HG03135 (cell line): ENCODE results near the gene UBE2QL1.
A peak's percentile ranks its signal among the peaks of the same experiment; 100 is the strongest.

ENCODE experiments used
- ATAC-seq: cut with Tn5 transposase; IDR thresholded peaks from one replicate; pipeline ENCODE4 v1.9.1; 2021; ENCODE audit warnings: mild to moderate bottlenecking, moderate library complexity; ENCODE audit not compliant: unreplicated experiment

The UBE2QL1 gene

DNA sequence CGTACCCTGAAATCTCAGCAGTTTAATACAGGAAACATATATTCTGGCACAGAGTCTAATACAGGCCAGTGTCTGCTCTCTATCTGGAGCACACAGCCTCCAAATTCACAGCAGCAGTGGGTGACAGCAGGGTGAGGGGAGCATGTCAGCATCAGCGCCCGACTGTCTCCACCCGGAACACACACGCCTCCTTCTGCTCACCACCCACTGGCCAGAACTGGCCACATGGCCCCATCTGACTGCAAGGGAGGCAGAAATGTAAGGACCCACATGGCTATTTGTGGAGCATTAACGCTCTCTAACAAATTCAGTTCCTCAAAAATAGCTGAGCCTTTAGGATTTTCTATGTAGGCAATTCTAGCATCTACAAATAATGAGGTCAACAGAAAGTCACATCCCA lies 24.6 kb downstream of the UBE2QL1 start:
- ATAC-seq, result no peak

DNA sequence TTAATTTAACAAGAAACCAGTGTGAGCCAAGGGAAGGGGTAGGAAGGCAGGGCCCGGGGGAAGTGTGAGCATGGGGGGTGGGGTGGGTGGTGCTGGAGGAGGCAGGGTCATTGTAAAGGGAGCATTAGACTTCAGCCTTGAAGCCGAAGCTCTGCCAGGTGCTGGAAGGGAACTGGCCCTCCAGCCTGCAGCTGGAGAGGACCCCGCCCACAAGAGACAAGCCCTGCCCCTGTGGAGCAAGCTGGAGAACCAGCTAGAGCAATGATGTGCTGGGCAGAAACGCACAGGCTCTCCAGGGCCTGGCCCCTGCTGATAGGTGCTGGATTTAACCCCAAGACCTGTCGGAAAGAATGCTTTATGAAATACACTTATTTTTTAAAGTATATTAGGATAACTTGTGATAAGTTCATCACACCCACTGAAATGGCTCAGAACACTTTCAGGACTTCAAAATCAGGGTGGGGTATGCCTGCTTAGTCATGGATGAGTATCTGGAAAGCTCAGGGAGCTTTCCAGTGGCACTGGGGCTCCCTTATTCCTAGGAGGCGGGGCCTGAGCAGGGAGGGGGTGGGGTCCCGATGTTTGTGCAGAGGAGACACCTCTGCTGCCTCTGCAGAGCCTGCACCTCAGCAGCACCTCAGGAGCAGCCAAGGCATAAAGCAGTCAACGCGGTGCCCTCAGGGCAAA lies 27.1 kb downstream of the UBE2QL1 start:
- no peak for ATAC-seq

DNA sequence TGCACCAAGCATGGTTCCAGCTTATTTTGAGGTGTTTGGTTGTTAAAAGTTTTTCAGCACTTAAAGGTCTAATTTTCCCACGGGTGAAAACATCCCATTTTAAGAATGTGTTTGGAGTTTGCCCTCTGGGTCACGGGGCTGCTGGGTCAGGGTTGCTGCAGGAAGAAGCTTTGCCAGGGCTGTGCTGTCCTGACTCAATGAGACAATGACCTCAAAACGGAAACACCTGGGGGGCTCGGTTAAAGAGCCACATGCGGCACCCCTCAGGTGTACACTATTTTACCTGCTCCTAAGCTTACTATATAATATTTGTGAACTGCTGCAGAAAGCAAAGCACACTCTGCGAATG lies 27.6 kb downstream of the UBE2QL1 start:
- no peak for ATAC-seq

DNA sequence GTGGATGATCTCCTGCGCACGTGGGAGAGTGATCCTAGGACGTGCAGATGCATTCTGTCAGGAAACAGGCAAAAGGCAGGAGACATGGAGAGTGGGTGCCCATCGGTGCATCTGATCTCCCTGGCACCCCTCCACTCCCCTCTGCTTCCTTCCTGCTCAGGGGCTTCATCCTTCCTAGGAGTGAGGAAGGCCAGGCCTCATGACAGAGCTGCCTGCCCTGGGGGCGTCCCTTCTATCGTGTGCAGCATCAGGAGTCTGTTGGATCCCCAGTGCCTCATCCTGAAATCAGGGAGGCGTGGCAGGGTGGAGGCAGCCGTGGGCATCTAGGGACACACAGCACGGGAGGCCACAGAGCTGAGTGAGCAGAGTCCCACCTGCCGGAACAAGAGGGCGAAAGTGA lies 30.1 kb downstream of the UBE2QL1 start:
- ATAC-seq, result no peak

DNA sequence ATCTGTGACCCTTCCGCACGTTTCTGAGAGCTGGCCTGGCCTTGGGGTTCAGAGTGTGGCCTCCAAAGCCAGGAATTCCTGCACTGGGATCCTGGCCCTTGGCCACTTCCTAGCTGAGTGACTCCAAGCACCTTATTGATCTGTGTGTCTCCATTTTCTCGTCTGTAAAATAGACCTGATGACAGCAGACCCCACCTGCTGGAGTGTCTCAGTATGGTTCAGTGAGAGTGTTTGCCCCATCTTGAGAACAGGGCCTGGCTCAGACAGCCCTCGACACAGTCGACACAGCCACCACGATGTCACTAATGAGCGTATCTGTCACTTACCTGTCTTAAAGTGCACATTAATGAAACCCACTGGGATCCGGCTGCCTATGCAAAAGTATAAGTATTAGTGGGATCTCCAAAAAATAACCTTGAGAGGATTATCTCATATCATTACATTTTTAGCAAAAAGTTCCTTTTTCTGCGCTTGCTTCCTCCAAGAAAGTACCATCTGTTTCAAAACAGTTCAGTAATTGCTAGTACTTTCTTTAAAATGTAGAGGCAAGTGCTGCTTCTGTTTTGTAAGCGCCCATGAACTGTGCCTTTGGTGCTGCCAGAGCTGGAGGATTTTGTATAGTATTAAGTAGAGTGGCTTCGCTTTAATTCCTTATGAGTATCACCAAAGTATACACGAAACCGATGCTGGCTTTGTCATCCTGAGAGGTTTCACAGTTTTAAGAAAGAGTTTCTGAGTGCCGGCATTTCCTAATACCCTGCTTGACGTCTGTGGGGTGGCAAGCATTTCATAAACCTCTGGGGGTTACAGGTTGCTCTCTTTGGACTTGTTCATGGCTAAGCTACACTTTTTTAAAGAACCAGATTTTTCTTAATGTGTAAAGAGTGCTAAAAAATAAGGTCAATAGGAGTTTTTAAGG lies 31.7 kb downstream of the UBE2QL1 start:
- ATAC-seq, result peak; percentile 26

DNA sequence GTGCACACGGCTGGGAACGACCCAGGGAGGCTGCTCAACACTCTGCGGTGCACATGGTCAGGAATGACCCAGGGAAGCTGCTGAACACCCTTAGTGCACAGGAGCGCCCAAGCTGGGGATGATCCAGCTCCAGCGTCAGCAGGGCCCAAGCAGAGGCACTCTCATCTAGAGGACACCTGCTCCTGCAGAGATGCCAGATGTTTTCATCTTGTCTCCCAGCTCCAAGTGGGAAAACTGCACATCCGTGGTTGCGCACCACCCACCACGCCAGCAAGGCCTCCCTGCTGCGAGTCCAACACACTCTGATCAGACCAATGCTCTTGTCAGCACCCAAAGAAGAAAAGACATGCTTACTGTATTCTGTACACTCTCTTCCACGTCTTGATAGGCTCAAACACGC lies 34.1 kb downstream of the UBE2QL1 start:
- no peak for ATAC-seq

DNA sequence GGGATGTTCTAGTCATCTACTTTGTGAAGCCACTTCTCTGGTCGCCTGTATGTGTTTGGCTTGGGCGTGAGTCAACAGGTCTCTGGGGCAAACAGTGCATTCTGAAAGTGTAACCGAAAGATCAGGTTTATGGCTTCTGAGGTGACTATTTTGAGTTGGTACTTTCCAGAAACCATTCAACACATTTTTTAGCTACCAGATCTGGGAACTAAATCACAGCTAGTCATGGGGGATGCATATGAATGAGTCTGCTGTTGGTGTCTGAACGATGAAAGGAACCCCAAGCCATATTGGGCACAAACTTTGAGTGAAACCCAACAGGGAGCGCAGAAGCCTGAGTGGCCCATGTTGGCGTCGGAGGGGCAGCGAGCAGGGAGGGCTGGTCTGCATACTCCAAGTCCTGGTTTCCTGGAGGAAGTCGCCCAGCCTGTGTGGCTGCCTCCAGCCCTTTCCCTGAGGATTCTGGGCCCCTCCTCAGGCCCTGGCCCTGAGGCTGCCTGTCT lies 35.3 kb downstream of the UBE2QL1 start:
- ATAC-seq, result peak; percentile 94

DNA sequence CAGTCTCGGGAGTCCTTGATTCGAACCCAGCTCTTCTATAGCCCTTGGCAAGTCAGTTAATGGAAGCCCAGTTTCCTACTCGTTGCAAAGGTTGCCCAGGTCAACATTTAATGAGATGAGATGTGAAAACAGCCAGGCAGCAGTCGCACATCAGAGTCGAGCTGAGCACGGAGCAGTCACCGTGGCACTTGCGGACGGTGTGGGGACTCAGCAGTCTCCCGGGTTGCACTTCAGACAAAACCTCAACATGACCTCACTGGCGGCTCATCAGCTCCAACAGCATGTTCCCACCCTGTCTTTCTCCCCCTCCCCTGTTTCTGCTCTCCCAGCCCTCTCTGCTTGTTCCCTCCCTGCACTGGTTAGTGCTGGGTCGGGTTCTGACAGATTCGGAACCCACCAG lies 35.8 kb downstream of the UBE2QL1 start:
- ATAC-seq, result no peak

DNA sequence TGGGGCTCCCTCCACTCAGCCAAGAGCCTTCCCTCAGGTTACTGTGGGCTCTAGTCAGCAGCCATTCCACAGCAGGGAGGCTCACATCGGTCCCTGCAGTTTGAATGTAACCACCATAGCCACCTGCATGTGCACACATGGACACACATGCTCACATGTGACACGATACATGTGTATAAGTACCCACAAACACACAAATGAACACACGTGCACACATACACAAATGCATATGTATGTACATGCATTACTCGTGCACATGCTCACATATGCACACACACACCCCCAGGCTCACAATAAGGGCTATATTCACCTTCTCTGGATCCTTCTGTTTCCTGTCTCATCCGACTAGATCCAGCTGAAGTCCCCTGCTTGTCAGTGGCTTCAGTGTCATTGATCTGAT lies 36.2 kb downstream of the UBE2QL1 start:
- no peak for ATAC-seq

DNA sequence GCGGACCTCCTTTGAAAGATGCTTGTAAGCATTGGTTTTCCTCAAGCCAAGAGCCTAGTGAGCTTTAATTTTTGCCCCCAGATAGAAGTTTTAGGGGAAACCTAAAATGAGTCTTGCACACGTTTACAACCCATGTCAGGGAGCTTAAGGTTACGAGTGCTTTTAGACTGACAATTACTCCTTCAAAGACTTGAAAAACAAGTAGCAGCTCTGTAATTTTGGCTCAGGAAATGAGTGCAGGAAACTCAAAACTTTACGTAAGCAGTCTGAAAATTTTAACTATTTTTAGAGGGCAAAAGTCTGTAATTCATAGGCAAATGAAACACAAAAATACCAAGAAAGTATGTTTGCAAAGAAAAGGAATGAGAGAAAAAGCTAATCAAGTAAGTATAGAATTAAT lies 36.8 kb downstream of the UBE2QL1 start:
- no peak for ATAC-seq

DNA sequence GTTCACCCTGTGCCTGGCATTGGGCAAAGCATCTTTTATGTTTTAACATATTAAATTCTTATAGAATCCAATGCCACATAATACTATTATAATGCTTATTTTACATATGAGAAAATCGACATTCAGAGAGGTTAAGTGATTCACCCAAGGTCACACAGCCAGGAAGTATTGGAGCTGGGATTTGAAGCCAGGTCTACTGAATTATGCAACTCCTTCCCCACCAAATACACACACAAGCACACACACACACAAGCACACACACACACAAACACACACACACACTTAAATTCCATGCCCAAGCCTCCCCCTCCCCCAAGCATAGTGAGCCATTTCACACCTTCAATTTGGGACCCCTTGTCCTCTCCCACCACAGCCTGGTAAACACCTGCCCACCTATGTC lies 37.4 kb downstream of the UBE2QL1 start:
- no peak for ATAC-seq

DNA sequence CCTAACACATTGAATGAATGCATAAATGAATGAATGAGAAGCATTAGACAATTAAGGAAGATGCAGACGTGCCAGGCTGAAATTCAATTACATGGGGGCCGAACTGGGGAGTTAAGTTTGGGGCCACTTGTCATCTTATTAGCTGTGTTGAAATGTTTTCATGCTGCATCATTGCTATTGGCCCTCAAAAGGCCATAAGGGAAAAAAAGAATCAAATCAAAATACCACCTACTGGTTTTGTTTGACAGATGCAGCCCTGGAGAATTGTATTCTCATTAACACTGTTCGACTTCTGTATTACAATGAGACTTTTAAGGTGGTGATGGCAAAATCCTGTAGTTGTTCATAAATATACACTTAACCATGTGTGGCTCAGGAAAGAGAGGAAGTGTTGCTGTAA lies 38.4 kb downstream of the UBE2QL1 start:
- no peak for ATAC-seq

DNA sequence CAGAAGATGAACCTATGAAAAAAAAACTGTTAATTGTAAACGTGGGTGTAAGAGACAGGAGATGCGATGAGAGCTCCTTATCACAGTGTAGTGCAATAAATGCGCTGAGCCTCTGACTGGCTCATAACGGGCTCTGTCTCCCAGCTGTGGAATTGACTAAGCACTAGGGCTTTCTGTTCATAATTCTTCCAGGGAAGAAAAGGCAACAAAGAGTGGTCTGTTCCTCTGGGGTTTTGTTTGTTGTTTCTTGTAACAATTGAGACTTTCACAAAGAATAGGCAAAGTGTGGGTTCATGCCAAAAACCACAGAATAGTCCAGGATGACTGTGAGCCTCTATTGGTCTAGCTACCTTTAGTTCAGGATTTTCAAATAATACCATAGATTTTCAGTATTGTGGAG lies 39.4 kb downstream of the UBE2QL1 start:
- no peak for ATAC-seq

DNA sequence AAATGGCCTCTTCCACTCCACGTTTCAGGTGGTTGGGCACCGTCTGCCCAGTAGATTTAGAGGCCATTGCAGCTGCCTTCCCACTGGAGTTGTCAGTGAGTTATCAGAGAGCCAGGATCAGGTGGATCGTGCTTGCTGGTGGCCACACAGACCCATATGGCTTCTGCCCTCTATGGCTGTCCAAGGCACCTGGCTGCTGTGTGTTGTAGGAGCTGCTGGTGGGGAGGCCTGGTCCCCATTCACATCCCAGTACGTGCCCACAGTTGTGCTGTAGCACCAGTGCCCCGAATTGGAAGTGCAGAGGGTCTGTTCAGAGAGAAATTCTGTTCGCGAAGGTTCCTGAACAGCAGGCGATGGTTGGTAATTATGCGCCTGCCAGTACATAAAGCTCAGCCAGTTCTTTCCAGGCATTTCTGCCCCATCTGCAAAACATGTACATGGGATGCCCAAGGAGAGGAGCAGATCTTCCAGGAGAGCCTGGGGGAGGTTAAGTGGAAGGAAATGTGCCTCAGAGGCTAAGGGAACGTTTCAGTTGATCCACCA lies 41.1 kb downstream of the UBE2QL1 start:
- ATAC-seq, result no peak

DNA sequence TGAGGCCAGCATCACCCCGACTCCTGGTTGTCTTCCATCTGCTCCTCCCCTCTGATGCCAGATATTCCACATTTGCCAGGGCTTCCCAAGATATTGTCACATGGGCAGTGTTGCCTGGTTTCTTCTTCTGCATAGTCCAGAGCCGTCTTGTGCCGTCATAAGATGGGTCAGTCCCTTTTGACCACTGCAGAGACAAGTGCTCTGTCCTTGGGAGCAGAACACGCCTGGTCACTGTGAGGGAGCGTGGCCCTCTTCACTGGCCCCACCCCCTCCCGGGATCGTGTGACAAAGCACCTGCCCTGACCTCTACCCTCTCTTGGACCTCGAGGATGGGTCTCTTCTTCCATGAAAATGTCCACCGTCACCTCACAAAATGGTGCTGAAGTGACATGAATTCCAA lies 41.6 kb downstream of the UBE2QL1 start:
- no peak for ATAC-seq

DNA sequence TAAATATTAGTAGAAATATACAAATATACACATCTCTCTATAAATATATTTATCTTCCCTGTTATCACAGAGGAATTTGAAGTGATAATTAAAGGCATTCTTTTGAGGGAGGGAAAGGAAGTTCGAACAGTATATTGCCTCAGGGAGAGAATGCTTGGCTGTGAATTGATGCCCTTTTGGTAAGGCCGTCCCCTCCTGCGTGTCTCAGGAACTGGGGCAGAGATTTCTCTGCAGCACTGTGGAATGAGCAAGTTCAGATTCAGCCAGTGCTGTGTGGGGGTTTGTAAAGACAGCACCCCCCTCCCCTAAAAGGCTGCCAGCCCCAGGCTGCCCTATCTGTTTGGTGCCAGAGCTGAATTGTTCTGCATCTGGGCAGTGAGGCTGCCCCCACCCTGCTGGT lies 42.0 kb downstream of the UBE2QL1 start:
- no peak for ATAC-seq

DNA sequence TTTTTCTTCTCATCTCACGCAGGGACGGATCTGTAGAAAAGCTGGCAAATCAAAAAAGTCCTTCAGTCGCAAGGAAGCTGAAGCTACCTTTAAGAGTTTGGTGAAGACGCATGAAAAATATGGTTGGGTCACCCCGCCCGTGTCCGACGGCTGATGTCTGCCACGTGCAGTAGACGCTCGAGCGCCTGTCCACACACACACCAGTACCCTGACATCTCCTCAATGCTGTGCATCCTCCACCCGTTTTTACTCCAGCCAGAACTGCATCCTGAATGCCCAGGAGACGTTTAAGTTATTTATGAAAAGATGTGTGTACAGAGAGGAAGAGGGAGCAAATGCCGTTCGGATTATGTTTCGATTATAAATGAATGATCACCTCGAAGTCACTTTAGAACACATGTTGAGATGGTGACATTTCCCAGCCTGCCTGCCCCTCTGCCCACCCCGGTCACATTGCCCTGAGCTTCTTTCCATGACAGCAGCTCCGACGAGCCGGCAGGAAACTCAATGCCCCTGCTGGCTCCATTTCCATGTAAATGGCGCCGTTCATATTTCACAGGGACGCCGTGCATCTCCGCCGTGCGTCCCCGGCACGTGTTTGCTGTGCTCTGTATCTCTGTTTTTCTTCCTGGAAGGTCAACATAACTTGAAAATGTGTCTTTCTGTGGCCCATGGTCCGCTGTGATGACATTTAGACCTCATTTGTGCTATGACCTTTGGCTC lies 42.7 kb downstream of the UBE2QL1 start:
- ATAC-seq, result no peak

DNA sequence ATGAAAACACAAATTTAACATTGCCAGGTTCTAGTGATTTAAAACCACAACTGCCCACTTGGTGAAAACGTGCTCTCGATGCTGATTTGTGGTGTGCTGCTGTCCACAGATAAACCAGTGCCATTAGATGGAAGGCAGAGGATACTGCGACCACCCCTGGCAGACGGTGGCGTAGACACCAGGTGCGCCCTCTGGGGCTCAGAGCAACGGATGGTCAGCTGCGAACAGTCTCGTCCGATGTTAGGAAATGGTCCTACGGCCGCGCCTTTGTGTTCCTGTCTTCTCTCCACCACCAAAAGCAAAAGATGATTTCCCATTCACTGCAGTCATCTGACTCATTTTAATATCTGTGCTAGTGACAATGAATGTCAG lies 43.2 kb downstream of the UBE2QL1 start:
- ATAC-seq, result no peak

DNA sequence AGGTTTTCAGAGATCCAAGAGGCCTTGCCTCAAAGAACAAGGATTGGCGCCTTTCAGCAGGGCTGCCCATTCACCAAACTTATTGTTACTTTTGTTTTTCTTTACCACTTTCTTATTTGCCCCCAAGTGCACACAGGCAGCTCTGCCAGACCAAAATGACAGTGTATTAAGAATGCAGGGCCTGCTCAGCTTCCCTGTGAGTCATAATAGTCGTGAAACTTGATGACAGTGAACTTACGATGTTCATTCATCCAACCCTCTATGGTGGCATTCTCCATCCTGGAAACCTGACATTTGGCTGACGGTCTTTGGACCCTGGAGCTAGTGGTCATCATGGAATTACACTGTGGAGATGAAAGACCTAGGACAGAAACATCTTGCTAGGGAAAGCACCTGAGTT lies 44.3 kb downstream of the UBE2QL1 start:
- ATAC-seq, result no peak

DNA sequence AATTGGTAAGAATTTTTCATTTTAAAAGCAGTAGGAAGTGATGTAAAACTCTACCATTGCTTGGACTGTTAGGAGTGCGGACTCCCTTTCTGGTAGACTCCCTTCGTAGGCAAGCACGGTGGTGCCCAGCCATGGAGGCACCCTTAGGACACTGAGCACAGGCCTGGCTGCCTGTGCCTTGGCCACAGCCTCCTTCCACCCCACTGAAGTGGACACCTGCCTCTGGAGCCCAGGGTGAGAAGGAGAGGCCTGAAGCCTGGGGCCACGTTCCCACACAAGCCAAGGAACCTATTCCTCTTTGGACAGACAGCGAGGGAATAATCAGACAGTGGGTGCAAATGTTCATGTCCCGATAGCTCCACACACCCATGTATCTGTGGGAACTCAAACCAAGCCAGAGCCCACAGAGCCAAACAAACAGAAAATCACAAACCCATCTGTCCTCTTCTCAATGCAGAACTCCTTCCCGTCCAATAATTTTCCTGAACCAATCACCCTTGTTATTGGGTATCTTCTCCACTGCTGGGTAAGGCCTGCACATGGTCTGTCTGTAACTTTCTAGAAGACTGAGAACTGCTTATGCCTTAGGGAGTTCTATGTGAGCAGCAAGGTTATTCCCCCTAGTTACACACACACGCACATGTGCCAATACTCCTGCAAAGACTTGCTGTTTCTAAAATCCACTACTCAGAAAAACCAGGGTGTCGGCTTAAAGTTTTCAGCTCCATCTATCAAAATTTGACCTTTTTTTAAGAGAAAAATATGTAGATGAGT lies 45.2 kb downstream of the UBE2QL1 start:
- no peak for ATAC-seq

DNA sequence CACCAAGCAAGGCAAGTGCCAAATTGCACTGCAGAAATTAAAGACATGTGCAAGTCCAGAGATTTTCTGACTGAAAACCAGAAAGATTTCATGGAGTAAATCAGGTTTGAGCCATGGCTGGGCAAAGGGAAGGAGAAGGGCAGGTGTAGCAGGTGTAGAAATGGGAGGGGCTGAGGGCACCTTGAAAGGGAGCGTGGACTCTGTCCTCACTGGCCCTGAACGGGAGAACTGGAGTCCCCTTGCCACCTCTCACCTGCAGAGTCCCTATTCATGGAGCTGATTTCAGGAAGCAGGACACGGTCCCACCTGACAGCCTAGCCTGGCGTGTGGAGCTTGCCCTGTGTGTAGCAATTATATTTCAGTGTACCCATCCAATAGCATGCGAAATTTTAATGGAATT lies 46.3 kb downstream of the UBE2QL1 start:
- no peak for ATAC-seq
